ENCODE data around the gene C5orf63.
"Not testable (repeated sequence)": the region's sequence is repeated elsewhere in the genome, so short reads cannot be mapped to it uniquely, and the experiment has no call there.

Gene C5orf63

DNA sequence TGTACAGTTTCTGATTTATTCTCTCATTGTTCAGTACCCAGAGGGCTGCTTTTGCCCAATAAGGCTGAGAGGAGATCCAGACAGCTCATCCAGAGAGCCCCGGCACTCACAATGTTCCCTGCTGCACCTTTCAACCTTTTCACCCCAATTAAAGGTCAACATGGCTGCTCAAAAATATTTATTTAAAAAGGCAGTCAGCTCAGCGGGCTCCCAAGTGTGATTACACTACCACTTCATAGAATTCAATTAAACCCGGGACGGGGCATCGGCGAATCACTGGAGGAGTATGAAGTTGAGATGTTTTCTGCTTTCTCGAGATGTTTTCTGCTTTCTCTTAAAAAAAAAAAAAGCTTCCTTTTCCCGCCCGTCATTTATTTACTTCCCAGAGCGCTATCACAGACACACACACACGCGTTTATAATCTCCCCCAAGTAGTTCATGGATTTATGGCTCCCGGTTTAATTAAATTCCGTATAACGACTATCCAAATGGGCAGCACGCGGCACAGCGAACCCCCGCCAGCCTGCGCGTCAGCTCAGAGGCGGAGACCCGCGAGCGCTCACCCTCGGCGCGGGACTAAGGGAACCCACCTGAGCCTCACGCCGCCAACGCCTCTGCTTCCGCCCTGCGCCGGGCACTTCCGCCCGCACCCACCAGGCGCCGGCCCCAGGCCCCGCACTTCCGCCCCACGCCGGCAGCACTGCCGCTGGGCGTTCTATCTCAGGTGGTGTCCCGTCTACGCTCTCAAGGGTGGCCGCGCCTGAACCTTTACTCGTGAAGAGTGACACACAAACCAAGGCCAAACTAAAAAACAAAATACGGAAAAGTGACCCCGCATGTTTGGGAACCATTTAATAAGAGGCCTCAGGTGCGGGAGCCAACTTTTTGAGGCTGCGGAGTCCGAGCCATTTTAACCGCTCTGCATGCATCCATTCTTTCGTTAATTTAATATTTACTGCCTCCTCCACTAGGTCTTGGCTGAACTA, at the start of gene C5orf63:
Gene C5orf63 (minus strand): TSS at position 642 of the 986 bp plus-strand sequence. CDS start 14,507 bp downstream, outside the sequence.
- in situ Hi-C loops (cut with HindIII; ENCODE audit: low sequenced_read_pairs) = no loop called here
- peak within 1 kb of the TSS; percentile 56 for H3K4me3 ChIP-seq (ENCODE audit: low read depth, low read length)
- TF ChIP-seq, protein P1, sequence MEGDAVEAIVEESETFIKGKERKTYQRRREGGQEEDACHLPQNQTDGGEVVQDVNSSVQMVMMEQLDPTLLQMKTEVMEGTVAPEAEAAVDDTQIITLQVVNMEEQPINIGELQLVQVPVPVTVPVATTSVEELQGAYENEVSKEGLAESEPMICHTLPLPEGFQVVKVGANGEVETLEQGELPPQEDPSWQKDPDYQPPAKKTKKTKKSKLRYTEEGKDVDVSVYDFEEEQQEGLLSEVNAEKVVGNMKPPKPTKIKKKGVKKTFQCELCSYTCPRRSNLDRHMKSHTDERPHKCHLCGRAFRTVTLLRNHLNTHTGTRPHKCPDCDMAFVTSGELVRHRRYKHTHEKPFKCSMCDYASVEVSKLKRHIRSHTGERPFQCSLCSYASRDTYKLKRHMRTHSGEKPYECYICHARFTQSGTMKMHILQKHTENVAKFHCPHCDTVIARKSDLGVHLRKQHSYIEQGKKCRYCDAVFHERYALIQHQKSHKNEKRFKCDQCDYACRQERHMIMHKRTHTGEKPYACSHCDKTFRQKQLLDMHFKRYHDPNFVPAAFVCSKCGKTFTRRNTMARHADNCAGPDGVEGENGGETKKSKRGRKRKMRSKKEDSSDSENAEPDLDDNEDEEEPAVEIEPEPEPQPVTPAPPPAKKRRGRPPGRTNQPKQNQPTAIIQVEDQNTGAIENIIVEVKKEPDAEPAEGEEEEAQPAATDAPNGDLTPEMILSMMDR (IDR thresholded peaks at IDR 0.05; ENCODE audit: low read depth, low read length) = no peak
- no peak for DNase-seq (ENCODE audit: low read depth, low spot score)

DNA sequence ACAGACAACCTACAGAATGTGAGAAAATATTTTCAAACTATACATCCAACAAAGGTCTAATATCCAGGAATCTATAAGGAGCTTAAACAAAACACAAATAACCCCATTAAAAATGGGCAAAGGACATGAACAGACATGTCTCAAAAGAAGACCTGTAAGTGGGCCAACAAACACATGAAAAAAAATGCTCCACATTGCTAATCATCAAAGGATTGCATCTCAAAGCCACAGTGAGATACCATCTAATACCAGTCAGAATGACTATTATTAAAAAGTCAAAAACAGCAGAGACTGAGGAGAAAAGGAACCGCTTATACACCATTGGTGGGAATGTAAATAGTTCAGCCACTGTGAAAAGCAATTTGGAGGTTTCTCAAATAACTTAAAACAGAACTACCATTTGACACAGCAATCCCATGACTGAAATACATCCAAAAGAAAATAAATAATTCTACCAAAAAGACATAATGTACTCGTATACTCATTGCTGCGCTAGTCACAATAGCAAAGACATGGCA, 39.1 kb upstream of the C5orf63 start:
- DNase-seq (ENCODE audit: low read depth, low spot score) = peak; percentile 41
- in situ Hi-C loops (cut with HindIII; ENCODE audit: low sequenced_read_pairs) = no loop called here
- no peak overlapping the region for H3K4me3 ChIP-seq (ENCODE audit: low read depth, low read length)
- TF ChIP-seq, protein P1 (IDR thresholded peaks at IDR 0.05; ENCODE audit: low read depth, low read length) = no peak

GRCh38 chr5:127111112-127111511, 37.8 kb upstream of the C5orf63 start:
- in situ Hi-C loops (cut with HindIII; ENCODE audit: low sequenced_read_pairs) = no loop called here
- H3K4me3 ChIP-seq (ENCODE audit: low read depth, low read length) = no peak overlapping the region
- TF ChIP-seq, protein P1 (IDR thresholded peaks at IDR 0.05; ENCODE audit: low read depth, low read length) = no peak
- no peak for DNase-seq (ENCODE audit: low read depth, low spot score)

DNA sequence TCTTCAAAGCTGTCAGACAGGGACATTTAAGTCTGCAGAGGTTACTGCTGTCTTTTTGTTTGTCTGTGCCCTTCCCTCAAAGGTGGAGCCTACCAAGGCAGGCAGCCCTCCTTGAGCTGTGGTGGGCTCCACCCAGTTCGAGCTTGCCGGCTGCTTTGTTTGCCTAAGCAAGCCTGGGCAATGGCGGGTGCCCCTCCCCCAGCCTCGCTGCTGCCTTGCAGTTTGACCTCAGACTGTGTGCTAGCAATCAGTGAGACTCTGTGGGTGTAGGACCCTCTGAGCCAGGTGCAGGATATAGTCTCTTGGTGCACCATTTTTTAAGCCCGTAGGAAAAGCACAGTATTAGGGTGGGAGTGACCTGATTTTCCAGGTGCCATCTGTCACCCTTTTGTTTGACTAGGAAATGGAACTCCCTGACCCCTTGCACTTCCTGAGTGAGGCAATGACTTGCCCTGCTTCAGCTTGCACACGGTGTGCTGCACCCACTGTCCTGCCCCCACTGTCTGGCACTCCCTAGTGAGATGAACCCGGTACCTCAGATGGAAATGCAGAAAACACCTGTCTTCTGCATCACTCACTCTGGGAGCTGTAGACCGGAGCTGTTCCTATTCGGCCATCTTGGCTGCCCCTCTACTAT, 35.4 kb upstream of the C5orf63 start:
- in situ Hi-C loops (cut with HindIII; ENCODE audit: low sequenced_read_pairs); H3K4me3 ChIP-seq (ENCODE audit: low read depth, low read length); DNase-seq (ENCODE audit: low read depth, low spot score): not testable (repeated sequence)

DNA sequence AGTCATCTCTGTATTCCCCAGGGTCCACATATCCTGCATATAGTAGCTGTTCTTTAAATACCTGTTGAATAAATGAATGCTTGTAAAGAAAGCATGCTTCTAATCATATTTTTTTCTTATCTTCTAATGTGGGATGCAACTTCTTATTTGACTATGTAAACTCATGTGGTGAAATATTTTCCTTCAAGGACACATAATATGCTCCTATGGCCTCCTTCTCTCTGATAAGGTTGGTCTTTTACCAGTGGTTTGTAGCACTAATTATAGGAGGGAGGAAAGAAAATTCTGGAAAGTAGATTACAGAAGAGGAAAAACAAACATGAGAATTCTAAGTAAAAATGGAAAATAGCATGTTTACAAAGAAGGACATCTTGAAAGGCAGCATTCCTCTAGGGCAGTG, 28.6 kb upstream of the C5orf63 start:
- TF ChIP-seq, protein P1 (IDR thresholded peaks at IDR 0.05; ENCODE audit: low read depth, low read length) = no peak
- no peak for DNase-seq (ENCODE audit: low read depth, low spot score)
- no peak overlapping the region for H3K4me3 ChIP-seq (ENCODE audit: low read depth, low read length)
- in situ Hi-C loops (cut with HindIII; ENCODE audit: low sequenced_read_pairs) = no loop called here

DNA sequence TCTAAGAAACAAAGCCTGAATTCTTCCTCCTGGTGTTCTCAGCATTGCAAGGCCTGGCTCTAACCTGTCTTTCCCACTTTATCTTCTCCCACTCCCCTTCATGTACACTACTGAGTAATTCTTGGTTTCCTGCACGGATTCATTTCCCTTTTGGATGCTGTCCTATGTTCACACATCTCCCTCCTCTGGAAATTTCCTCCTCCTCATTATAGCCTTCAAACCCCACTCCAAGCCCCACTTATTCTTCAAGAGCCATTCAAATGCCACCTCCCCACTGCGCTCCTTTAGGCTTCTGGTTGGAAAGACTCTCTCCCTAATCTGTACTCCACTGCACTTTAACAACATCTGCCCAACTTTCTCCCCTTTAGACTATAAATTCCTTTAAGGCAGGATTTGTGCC, 28.2 kb upstream of the C5orf63 start:
- TF ChIP-seq, protein P1 (IDR thresholded peaks at IDR 0.05; ENCODE audit: low read depth, low read length) = no peak
- in situ Hi-C loops (cut with HindIII; ENCODE audit: low sequenced_read_pairs) = no loop called here
- H3K4me3 ChIP-seq (ENCODE audit: low read depth, low read length) = no peak overlapping the region
- no peak for DNase-seq (ENCODE audit: low read depth, low spot score)
